ENCODE data around the gene TSBP1.

- peak; percentile 98 for TF ChIP-seq CTCF (IDR thresholded peaks at IDR 0.05)
- no peak for TF ChIP-seq POLR2AphosphoS5 (IDR thresholded peaks at IDR 0.05; ENCODE audit: low read depth, low read length)
- no peak for TF ChIP-seq REST (IDR thresholded peaks at IDR 0.05; ENCODE audit: insufficient read depth in 1 of 2, low read depth in 2 of 2, low read length in 1 of 2)
- no peak for TF ChIP-seq TCF7L2 (IDR thresholded peaks at IDR 0.05; ENCODE audit: low read depth, low read length)
These were observed 43.9 kb upstream of the TSBP1 start for GRCh38 chr6:32415521-32416019.

Measured in Panc1 (cell line).